Lung (tissue), 12 donors: Measurements from ENCODE around the gene TYMP. TPM values are rescaled to one million over a fixed set of nuclear protein-coding genes. Genes with fewer than 3 reads are reported as not detected.
A peak's percentile ranks its signal among the peaks of the same experiment; 100 is the strongest.

Experiments used
- ATAC-seq: fragments of 200-7000 bp; cut with Tn5 transposase; one replicate; pipeline ENCODE4 v1.9.1; 2020; ENCODE audit warnings: moderate number of reproducible peaks; ENCODE audit not compliant: insufficient read depth, low FRiP score
- DNase-seq, 3 donors: peaks; one replicate each; pipeline ENCODE4 v3.0.0-alpha.2; 2013 to 2017
- H3K27ac ChIP-seq, 2 donors: one replicate each; pipeline ENCODE4 v1.5.1; 2013; ENCODE audit warnings: mild to moderate bottlenecking in 2 of 2, moderate library complexity in 2 of 2, control low read depth in 1 of 2, inconsistent platforms in 1 of 2, low read depth in 1 of 2, low read length in 1 of 2
- H3K27me3 ChIP-seq, 3 donors: one replicate each; pipeline ENCODE4 v1.5.1; 2013; ENCODE audit warnings: low read length in 2 of 3; ENCODE audit not compliant: control insufficient read depth in 3 of 3, insufficient read depth in 3 of 3
- H3K36me3 ChIP-seq, 4 donors: one replicate each; pipeline ENCODE4 v1.5.1; 2013; ENCODE audit warnings: low read length in 4 of 4, mild to moderate bottlenecking in 1 of 4, moderate library complexity in 1 of 4; ENCODE audit not compliant: control insufficient read depth in 4 of 4, insufficient read depth in 4 of 4
- H3K4me1 ChIP-seq, 5 donors: one replicate each; pipeline ENCODE4 v1.5.1; 2013; ENCODE audit warnings: low read length in 5 of 5, mild to moderate bottlenecking in 2 of 5, moderate library complexity in 1 of 5; ENCODE audit not compliant: control insufficient read depth in 5 of 5, insufficient read depth in 5 of 5
- H3K4me3 ChIP-seq: one replicate; pipeline ENCODE4 v1.5.1; 2013; ENCODE audit warnings: mild to moderate bottlenecking, control low read depth, moderate library complexity
- H3K9ac ChIP-seq, 2 donors: one replicate each; pipeline ENCODE4 v1.5.1; 2013; ENCODE audit warnings: low read length in 2 of 2, control low read depth in 1 of 2; ENCODE audit not compliant: insufficient read depth in 1 of 2
- H3K9me3 ChIP-seq, 4 donors: one replicate each; pipeline ENCODE4 v1.5.1; 2013; ENCODE audit warnings: low read length in 3 of 4, mild to moderate bottlenecking in 1 of 4, moderate library complexity in 1 of 4; ENCODE audit not compliant: control insufficient read depth in 4 of 4, insufficient read depth in 3 of 4
- CTCF ChIP-seq: IDR thresholded peaks from 2 replicates; pipeline ENCODE4 v1.5.1; 2012; ENCODE audit warnings: mild to moderate bottlenecking; ENCODE audit errors: control extremely low read depth, extremely low read depth
- WGBS, 2 donors: extraction: QIAGEN DNeasy Blood & Tissue Kit; methylation state at CpG; one replicate each; pipeline ENCODE4 v1.1.7; 2013; 5-methylcytosine and 5-hydroxymethylcytosine counted together
- polyA plus RNA-seq, 2 donors: library from polyadenylated mRNA; stranded (reverse); fragments of 200-250 nt; gene quantifications; one replicate each; pipeline ENCODE4 v1.2.1, GENCODE V29; 2013
- total RNA-seq, 2 donors: library from RNA; depleted of rRNA in 1 of 2; stranded (reverse); fragments of >200 nt in 1 of 2; gene quantifications; one replicate each; pipeline ENCODE4 v1.2.1, GENCODE V29; 2014 to 2021
- donor health status: control.
- donor health status: control.
- donor health status: Bipolar disorder and iron deficiency.
- donor health status: healthy.
- donor health status: DM: yes; HTN: yes; CAD: no.

The TYMP gene
- total and polyA plus RNA-seq, 4 donors = 52.7 to 641 (median 233) TPM

GRCh38 chr22:50522806-50523438 is 6.9 kb downstream of the TYMP start:
- Histone ChIP-seq H3K9me3 (no peaks in the 10 kb centered on the region), H3K4me3 (no peak overlapping the region), H3K9ac (no peak overlapping the region), H3K27me3 (no peaks in the 10 kb centered on the region), H3K4me1 (peaks cover 0 to 16% (median 8%) of the 10 kb centered on the region in 5 donors), H3K36me3 (peaks cover 0 to 43% (median 23%) of the 10 kb centered on the region in 4 donors), H3K27ac (no peak overlapping the region)
- DNase-seq (peak in 1 of 3 donors; percentile 4), ATAC-seq (no peak)
- 91 to 92% methylated on average over 22 of the region's 22 CpGs for WGBS, 2 donors
- no peak for TF ChIP-seq CTCF

- peak in 1 of 3 donors; percentile 2 for DNase-seq
- H3K9ac ChIP-seq = no peak overlapping the region
- no peaks in the 10 kb centered on the region for H3K27me3 ChIP-seq
- WGBS, 2 donors = 95 to 96% methylated on average over 14 to 15 of the region's 15 CpGs
- no peak for ATAC-seq
- H3K36me3 ChIP-seq = peaks cover 0 to 50% (median 25%) of the 10 kb centered on the region in 4 donors
- no peak overlapping the region for H3K4me3 ChIP-seq
- H3K9me3 ChIP-seq = no peaks in the 10 kb centered on the region
- no peak overlapping the region for H3K27ac ChIP-seq
- peaks cover 0 to 16% (median 8%) of the 10 kb centered on the region in 5 donors for H3K4me1 ChIP-seq
- TF ChIP-seq CTCF = no peak
These were observed 7.5 kb downstream of the TYMP start for GRCh38 chr22:50522208-50522805.

DNA sequence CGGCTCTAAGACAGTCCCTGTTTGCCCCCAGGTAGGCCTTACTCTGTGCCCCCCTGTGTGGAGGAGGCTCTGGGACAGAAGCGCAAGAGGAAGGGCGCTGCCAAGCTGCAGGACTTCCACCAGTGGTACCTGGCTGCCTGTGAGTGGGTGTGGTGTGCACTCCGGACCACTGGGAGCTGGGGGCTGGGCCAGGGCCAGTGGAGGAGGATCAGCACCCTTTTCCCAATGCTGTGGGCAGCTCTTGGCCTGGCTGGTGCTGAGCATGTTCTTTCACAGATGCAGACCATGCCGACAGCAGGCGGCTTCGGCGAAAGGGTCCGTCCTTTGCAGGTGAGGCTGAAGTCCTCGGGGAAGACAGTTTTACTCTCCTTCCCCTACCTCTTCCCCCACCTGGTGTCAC is 8.1 kb downstream of the TYMP start:
- DNase-seq = no peak
- Histone ChIP-seq H3K4me3 (no peak overlapping the region), H3K9me3 (no peaks in the 10 kb centered on the region), H3K27ac (no peak overlapping the region), H3K4me1 (peaks cover 0 to 14% (median 5%) of the 10 kb centered on the region in 5 donors), H3K36me3 (peaks cover 0 to 55% (median 25%) of the 10 kb centered on the region in 4 donors), H3K27me3 (no peaks in the 10 kb centered on the region), H3K9ac (no peak overlapping the region)
- WGBS, 2 donors = 95 to 96% methylated on average over 10 of the region's 10 CpGs
- TF ChIP-seq CTCF = no peak
- no peak for ATAC-seq
